WTC11 (cell line): ENCODE measurements around the gene CYTH3. TPM values are rescaled to one million over a fixed set of nuclear protein-coding genes. Genes with fewer than 3 reads are reported as not detected.

Experiments
- ATAC-seq: fragments of 200-7000 bp; cut with Tn5 transposase; 2 replicates; pipeline ENCODE4 v1.10.0; 2021; ENCODE audit warnings: mild to moderate bottlenecking, moderate library complexity
- CTCF ChIA-PET: fragments of 300-600 bp; sonication (Branson Sonifier 250); formaldehyde crosslinking; loops from one replicate; lab custom pipeline; 2021; ENCODE audit warnings: antibody characterized with exemption; lab: Charles Lee
- POLR2A ChIA-PET: fragments of 350-600 bp; sonication (Branson Sonifier 250); formaldehyde crosslinking; loops from one replicate; lab custom pipeline; 2021; ENCODE audit warnings: antibody characterized with exemption; lab: Charles Lee
- DNase-seq: peaks from one replicate; pipeline ENCODE4 v3.0.0; 2021; ENCODE audit warnings: low spot score
- H3K27ac Mint-ChIP-seq: 2 replicates; pipeline ENCODE4 v1.8.0; 2021; ENCODE audit warnings: mixed read lengths
- H3K27me3 Mint-ChIP-seq: 2 replicates; pipeline ENCODE4 v1.8.0; 2021; ENCODE audit warnings: low read depth, mild to moderate bottlenecking, moderate library complexity, mixed read lengths
- H3K36me3 Mint-ChIP-seq: 2 replicates; pipeline ENCODE4 v1.8.0; 2021; ENCODE audit warnings: mixed read lengths
- H3K4me1 Mint-ChIP-seq: 2 replicates; pipeline ENCODE4 v1.8.0; 2022; ENCODE audit warnings: mixed read lengths
- H3K4me3 Mint-ChIP-seq: 2 replicates; pipeline ENCODE4 v1.8.0; 2021; ENCODE audit warnings: mild to moderate bottlenecking, moderate library complexity, mixed read lengths
- H3K9me3 Mint-ChIP-seq: 2 replicates; pipeline ENCODE4 v1.8.0; 2021; ENCODE audit warnings: mixed read lengths
- ATF6 ChIP-seq: sonication (generic); formaldehyde crosslinking; IDR thresholded peaks from 2 replicates; pipeline ENCODE4 v1.8.1; 2023; ENCODE audit warnings: mild to moderate bottlenecking, missing genetic modification reagents
- CREB1 ChIP-seq: sonication (generic); formaldehyde crosslinking; IDR thresholded peaks from 2 replicates; pipeline ENCODE4 v1.8.0; 2023; ENCODE audit warnings: mild to moderate bottlenecking, missing genetic modification reagents
- ELF4 ChIP-seq: sonication (generic); formaldehyde crosslinking; IDR thresholded peaks from 2 replicates; pipeline ENCODE4 v1.8.1; 2022; ENCODE audit warnings: low read depth, mild to moderate bottlenecking, moderate library complexity, missing genetic modification reagents
- ERG ChIP-seq: fragments of 250-450 bp; sonication (Bioruptor Pico); IDR thresholded peaks from 2 replicates; pipeline ENCODE4 v1.8.0; 2021; ENCODE audit warnings: mild to moderate bottlenecking
- ESRRA ChIP-seq: sonication (generic); formaldehyde crosslinking; IDR thresholded peaks from 2 replicates; pipeline ENCODE4 v1.8.1; 2022; ENCODE audit warnings: mild to moderate bottlenecking, missing genetic modification reagents, borderline replicate concordance
- FOXP1 ChIP-seq: sonication (generic); formaldehyde crosslinking; IDR thresholded peaks from 2 replicates; pipeline ENCODE4 v1.8.0; 2022; ENCODE audit warnings: missing genetic modification reagents, mild to moderate bottlenecking, moderate library complexity, borderline replicate concordance
- HMGA2 ChIP-seq: fragments of 250-450 bp; sonication (Bioruptor Pico); IDR thresholded peaks from 2 replicates; pipeline ENCODE4 v1.4.0; 2021; ENCODE audit warnings: mild to moderate bottlenecking, moderate library complexity
- HMGXB4 ChIP-seq: sonication (generic); formaldehyde crosslinking; IDR thresholded peaks from 2 replicates; pipeline ENCODE4 v1.8.1; 2023; ENCODE audit warnings: mild to moderate bottlenecking, moderate library complexity, missing genetic modification reagents
- MXD4 ChIP-seq: fragments of 250-450 bp; sonication (Bioruptor Pico); IDR thresholded peaks from 2 replicates; pipeline ENCODE4 v1.8.0; 2021; ENCODE audit warnings: mild to moderate bottlenecking, moderate library complexity, borderline replicate concordance
- OVOL2 ChIP-seq: fragments of 250-450 bp; sonication (Bioruptor Pico); IDR thresholded peaks from 2 replicates; pipeline ENCODE4 v1.9.0; 2021; ENCODE audit warnings: mild to moderate bottlenecking, borderline replicate concordance
- RELA ChIP-seq: sonication (generic); formaldehyde crosslinking; IDR thresholded peaks from 2 replicates; pipeline ENCODE4 v1.8.1; 2022; ENCODE audit warnings: missing genetic modification reagents, mild to moderate bottlenecking, borderline replicate concordance
- SMAD3 ChIP-seq: sonication (generic); formaldehyde crosslinking; IDR thresholded peaks from 2 replicates; pipeline ENCODE4 v1.8.0; 2022; ENCODE audit warnings: missing genetic modification reagents, mild to moderate bottlenecking, borderline replicate concordance
- SP1 ChIP-seq: sonication (generic); formaldehyde crosslinking; conservative IDR thresholded peaks from 2 replicates; pipeline ENCODE4 v1.8.1; 2022; ENCODE audit warnings: missing genetic modification reagents
- STAT6 ChIP-seq: sonication (generic); formaldehyde crosslinking; conservative IDR thresholded peaks from 2 replicates; pipeline ENCODE4 v1.8.1; 2023; ENCODE audit warnings: mild to moderate bottlenecking, low read depth, missing genetic modification reagents, moderate library complexity
- TEAD1 ChIP-seq: sonication (generic); formaldehyde crosslinking; IDR thresholded peaks from 2 replicates; pipeline ENCODE4 v1.8.0; 2022; ENCODE audit warnings: mild to moderate bottlenecking, missing genetic modification reagents
- TEAD4 ChIP-seq: sonication (generic); formaldehyde crosslinking; IDR thresholded peaks from 2 replicates; pipeline ENCODE4 v1.8.0; 2022; ENCODE audit warnings: mild to moderate bottlenecking, missing genetic modification reagents
- USF1 ChIP-seq: sonication (generic); formaldehyde crosslinking; IDR thresholded peaks from 2 replicates; pipeline ENCODE4 v1.8.0; 2022; ENCODE audit warnings: mild to moderate bottlenecking, missing genetic modification reagents
- ZNF263 ChIP-seq: sonication (generic); formaldehyde crosslinking; IDR thresholded peaks from 2 replicates; pipeline ENCODE4 v1.8.1; 2022; ENCODE audit warnings: low read depth, mild to moderate bottlenecking, moderate library complexity, missing genetic modification reagents
- ZNF416 ChIP-seq: fragments of 250-450 bp; sonication (Bioruptor Pico); IDR thresholded peaks from 2 replicates; pipeline ENCODE4 v1.9.0; 2021; ENCODE audit warnings: mild to moderate bottlenecking, inconsistent platforms
- ZNF423 ChIP-seq: fragments of 250-450 bp; sonication (Bioruptor Pico); IDR thresholded peaks from 2 replicates; pipeline ENCODE4 v2.1.2; 2022; ENCODE audit warnings: mild to moderate bottlenecking, moderate library complexity
- ZNF425 ChIP-seq: fragments of 250-450 bp; sonication (Bioruptor Pico); conservative IDR thresholded peaks from 2 replicates; pipeline ENCODE4 v1.9.0; 2021; ENCODE audit warnings: mild to moderate bottlenecking
- ZSCAN18 ChIP-seq: fragments of 250-450 bp; sonication (Bioruptor Pico); IDR thresholded peaks from 2 replicates; pipeline ENCODE4 v2.1.2; 2022; ENCODE audit warnings: mild to moderate bottlenecking, moderate library complexity
- total RNA-seq: library from RNA; stranded (reverse); gene quantifications from 3 replicates; pipeline ENCODE4 v1.2.3, GENCODE V29; 2021

CYTH3 gene
- total RNA-seq, 1 experiment from 2014 or later = 13.2 TPM

- no peaks in the 10 kb centered on the region for H3K36me3 Mint-ChIP-seq
- H3K9me3 Mint-ChIP-seq = no peaks in the 10 kb centered on the region
- no peak overlapping the region for H3K4me3 Mint-ChIP-seq
- DNase-seq (no peak), ATAC-seq (no peak)
- peaks cover 34% of the 10 kb centered on the region for H3K4me1 Mint-ChIP-seq
- H3K27me3 Mint-ChIP-seq = no peaks in the 10 kb centered on the region
- TF ChIP-seq ZNF416 (no peak), MXD4 (CRISPR knock-in tag) (no peak), ZNF263 (CRISPR knock-in tag) (no peak), ELF4 (no peak), ERG (CRISPR knock-in tag) (no peak), USF1 (CRISPR knock-in tag) (no peak), SMAD3 (CRISPR knock-in tag) (no peak), ZNF423 (CRISPR knock-in tag) (no peak), HMGA2 (no peak)
- ChIA-PET POLR2A (no interaction called here), CTCF (no interaction called here)
- H3K27ac Mint-ChIP-seq = no peak overlapping the region
These were observed 20.8 kb downstream of the CYTH3 start for GRCh38 chr7:6251653-6252052.

- CTCF ChIA-PET = no interaction called here
- DNase-seq (no peak), ATAC-seq (no peak)
- H3K4me3 Mint-ChIP-seq = no peak overlapping the region
- H3K4me1 Mint-ChIP-seq = peaks cover 37% of the 10 kb centered on the region
- POLR2A ChIA-PET = interaction anchor here (0.7 kb wide), 1 partner anchor 23 kb away, joined by 3 read pairs; no protein-coding TSS in a partner anchor
- no peaks in the 10 kb centered on the region for H3K27me3 Mint-ChIP-seq
- no peaks in the 10 kb centered on the region for H3K9me3 Mint-ChIP-seq
- H3K27ac Mint-ChIP-seq = no peak overlapping the region
- no peaks in the 10 kb centered on the region for H3K36me3 Mint-ChIP-seq
- TF ChIP-seq SP1 (CRISPR knock-in tag) (no peak), TEAD4 (CRISPR knock-in tag) (no peak), OVOL2 (CRISPR knock-in tag) (no peak), ZSCAN18 (CRISPR knock-in tag) (no peak), ZNF425 (CRISPR knock-in tag) (no peak), RELA (CRISPR knock-in tag) (no peak), ESRRA (no peak), CREB1 (CRISPR knock-in tag) (no peak), HMGXB4 (CRISPR knock-in tag) (no peak), FOXP1 (CRISPR knock-in tag) (no peak), ZNF263 (CRISPR knock-in tag) (no peak), STAT6 (CRISPR knock-in tag) (no peak), TEAD1 (CRISPR knock-in tag) (no peak), ATF6 (CRISPR knock-in tag) (no peak)
These were observed 22.0 kb downstream of the CYTH3 start for GRCh38 chr7:6250364-6250833.
